Endothelial cell (in vitro differentiated cells): ENCODE results near the gene GPR171. TPM values are rescaled to one million over a fixed set of nuclear protein-coding genes. Genes with fewer than 3 reads are reported as not detected.

Experiments
- DNase-seq: peaks from one replicate; pipeline ENCODE4 v3.0.0; 2021; ENCODE audit warnings: low spot score
- H3K27ac Mint-ChIP-seq: one replicate; pipeline ENCODE4 v1.8.0; 2021; ENCODE audit warnings: mixed read lengths, inconsistent platforms; ENCODE audit not compliant: unreplicated experiment
- H3K27me3 Mint-ChIP-seq: one replicate; pipeline ENCODE4 v1.8.0; 2021; ENCODE audit warnings: mild to moderate bottlenecking, moderate library complexity, mixed read lengths, inconsistent platforms; ENCODE audit not compliant: unreplicated experiment
- H3K36me3 Mint-ChIP-seq: one replicate; pipeline ENCODE4 v1.8.0; 2021; ENCODE audit warnings: mild to moderate bottlenecking, low read depth, mixed read lengths, inconsistent platforms; ENCODE audit not compliant: unreplicated experiment
- H3K4me1 Mint-ChIP-seq: one replicate; pipeline ENCODE4 v1.8.0; 2021; ENCODE audit warnings: mild to moderate bottlenecking, mixed read lengths, inconsistent platforms; ENCODE audit not compliant: unreplicated experiment
- H3K4me3 Mint-ChIP-seq: one replicate; pipeline ENCODE4 v1.8.0; 2021; ENCODE audit warnings: mild to moderate bottlenecking, mixed read lengths, inconsistent platforms; ENCODE audit not compliant: unreplicated experiment
- H3K9me3 Mint-ChIP-seq: one replicate; pipeline ENCODE4 v1.8.0; 2021; ENCODE audit warnings: mixed read lengths, inconsistent platforms; ENCODE audit not compliant: unreplicated experiment
- total RNA-seq: library from RNA; stranded (reverse); fragmentation: NEBNext Ultra II Directional; extraction: Animal tissue kit (Norgen Biotek cat#: 25700); gene quantifications from one replicate; pipeline ENCODE4 v1.2.1, GENCODE V29; 2021; ENCODE audit not compliant: unreplicated experiment
- TF ChIP-seq, protein P1 (sequence below): fragments of 200-600 bp; sonication (generic); IDR thresholded peaks from one replicate; pipeline ENCODE4 v1.5.0; 2021; ENCODE audit warnings: antibody characterized with exemption; ENCODE audit not compliant: unreplicated experiment

The GPR171 gene
- total RNA-seq, 1 donor from 2014 or later = not detected

DNA sequence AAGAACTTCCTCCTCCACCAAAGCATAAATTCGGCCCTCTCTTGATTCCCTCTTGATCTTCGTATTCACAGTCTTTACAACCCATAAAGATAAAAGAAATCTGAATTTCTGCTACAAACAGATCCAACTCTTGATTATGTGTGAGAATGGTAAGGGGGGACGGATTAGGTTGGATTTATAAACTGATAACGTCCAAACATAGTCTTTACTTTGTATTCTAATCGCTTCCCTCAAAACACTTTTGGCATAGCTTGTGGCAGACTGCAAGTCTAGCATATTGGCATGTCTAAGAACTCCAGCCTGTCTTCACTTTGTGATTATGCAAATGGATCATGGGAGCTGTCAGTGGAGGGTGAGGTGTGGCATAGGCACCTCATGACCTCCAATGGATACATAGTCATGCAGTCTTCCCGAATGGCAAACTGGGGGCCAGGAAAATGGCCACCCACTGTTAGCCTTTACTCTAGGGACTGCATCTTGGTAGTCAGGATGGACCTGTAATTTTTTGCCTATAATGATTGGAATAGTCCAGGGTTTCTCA lies 24.3 kb upstream of the GPR171 start:
- no peak overlapping the region for H3K4me3 Mint-ChIP-seq
- H3K27me3 Mint-ChIP-seq = peaks cover 1% of the 10 kb centered on the region
- peaks cover 32% of the 10 kb centered on the region for H3K4me1 Mint-ChIP-seq
- TF ChIP-seq, protein P1, sequence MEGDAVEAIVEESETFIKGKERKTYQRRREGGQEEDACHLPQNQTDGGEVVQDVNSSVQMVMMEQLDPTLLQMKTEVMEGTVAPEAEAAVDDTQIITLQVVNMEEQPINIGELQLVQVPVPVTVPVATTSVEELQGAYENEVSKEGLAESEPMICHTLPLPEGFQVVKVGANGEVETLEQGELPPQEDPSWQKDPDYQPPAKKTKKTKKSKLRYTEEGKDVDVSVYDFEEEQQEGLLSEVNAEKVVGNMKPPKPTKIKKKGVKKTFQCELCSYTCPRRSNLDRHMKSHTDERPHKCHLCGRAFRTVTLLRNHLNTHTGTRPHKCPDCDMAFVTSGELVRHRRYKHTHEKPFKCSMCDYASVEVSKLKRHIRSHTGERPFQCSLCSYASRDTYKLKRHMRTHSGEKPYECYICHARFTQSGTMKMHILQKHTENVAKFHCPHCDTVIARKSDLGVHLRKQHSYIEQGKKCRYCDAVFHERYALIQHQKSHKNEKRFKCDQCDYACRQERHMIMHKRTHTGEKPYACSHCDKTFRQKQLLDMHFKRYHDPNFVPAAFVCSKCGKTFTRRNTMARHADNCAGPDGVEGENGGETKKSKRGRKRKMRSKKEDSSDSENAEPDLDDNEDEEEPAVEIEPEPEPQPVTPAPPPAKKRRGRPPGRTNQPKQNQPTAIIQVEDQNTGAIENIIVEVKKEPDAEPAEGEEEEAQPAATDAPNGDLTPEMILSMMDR = no peak
- no peak for DNase-seq
- H3K27ac Mint-ChIP-seq = no peak overlapping the region
- H3K36me3 Mint-ChIP-seq = peaks cover 3% of the 10 kb centered on the region
- H3K9me3 Mint-ChIP-seq = no peaks in the 10 kb centered on the region

DNA sequence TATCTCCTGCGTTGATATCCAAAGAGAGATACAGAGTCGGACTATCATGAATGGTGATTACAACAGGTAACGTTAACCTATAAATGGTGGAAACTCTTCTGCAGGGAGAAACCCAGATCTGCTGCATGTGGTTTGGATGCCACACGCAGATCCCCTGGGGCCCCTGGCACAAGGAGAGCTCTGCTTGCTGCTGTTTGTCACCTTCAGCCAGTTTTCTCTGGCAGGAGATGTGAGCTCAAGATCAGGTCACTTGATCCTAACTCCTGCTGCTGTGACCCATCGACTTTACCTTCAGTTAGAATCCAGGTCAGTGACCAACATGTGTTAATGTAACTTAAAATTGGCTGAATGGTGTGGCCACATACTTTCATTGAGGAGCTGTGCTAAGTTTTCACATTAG lies 23.8 kb upstream of the GPR171 start:
- no peak overlapping the region for H3K27ac Mint-ChIP-seq
- TF ChIP-seq, protein P1 = no peak
- peaks cover 1% of the 10 kb centered on the region for H3K27me3 Mint-ChIP-seq
- no peak for DNase-seq
- H3K36me3 Mint-ChIP-seq = peaks cover 8% of the 10 kb centered on the region
- peaks cover 32% of the 10 kb centered on the region for H3K4me1 Mint-ChIP-seq
- H3K4me3 Mint-ChIP-seq = no peak overlapping the region
- no peaks in the 10 kb centered on the region for H3K9me3 Mint-ChIP-seq

DNA sequence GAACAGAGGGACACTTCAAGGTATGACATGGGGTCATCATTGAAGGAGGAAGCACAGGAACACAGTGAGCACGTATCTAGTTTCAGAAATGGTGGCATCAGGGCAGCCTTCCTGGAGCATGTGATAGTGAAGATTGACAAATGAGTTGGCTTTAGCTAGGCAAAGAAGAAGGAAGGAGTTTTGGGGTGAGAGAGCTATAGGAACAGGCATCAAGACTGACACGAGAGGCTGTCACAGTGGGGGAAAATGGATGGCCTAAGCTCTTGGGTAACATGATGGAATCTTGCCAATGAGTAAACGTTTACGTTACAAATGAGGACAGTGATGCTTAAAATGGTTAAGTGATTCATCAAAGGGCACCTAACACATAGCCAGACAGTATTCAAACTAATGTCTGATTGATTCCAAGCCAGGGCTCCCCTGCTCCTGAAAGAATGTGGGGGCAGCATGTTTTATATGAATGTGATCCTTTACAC lies 23.1 kb upstream of the GPR171 start:
- no peak for DNase-seq
- Mint-ChIP-seq H3K27ac (no peak overlapping the region), H3K4me3 (no peak overlapping the region), H3K9me3 (no peaks in the 10 kb centered on the region), H3K36me3 (peaks cover 8% of the 10 kb centered on the region), H3K27me3 (peaks cover 1% of the 10 kb centered on the region), H3K4me1 (peaks cover 27% of the 10 kb centered on the region)
- TF ChIP-seq, protein P1 = no peak

DNA sequence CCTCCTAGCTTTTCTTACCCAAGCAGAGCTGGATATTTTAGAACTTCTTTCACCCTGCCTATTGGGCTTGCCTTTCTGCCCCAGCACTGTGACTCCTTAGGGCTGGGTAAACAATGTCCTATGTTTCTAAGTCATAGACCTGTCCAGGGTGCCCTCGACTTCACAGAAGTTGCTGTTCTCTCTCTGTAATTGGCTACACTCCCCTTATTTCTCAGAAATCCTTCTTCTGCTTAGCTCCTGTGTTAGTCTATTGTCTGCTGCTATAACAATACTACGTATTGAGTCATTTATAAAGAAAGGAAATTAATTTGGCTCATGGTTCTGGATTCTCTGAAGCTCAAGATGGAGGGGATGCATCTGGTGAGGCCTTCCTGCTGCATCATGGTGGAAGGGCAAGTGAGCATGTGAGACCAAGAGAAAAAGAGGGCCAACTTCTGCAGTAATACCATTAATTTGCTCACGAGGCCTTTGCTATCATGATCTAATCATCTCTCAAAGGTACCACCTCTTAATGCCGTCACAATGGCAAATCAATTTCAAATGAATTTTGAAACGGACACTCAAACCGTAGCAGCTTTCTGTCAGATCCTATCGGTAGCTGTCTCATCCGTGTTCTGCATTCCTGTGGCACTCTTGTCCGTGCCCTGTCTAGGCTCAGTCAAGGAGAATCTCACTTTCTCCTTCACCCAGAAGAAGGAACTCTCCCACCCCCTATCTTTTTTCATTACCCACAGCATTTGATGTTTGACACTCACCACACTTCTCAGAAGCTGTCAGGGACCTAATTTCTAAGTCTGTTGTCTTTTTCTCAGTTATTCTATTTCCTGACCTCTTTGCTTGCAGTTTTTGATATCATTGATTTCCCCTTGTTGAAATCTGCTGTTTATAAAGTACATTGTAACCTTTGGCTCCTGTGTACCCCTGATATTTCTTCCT lies 22.3 kb upstream of the GPR171 start:
- DNase-seq = no peak
- Mint-ChIP-seq H3K27me3 (peaks cover 5% of the 10 kb centered on the region), H3K4me3 (no peak overlapping the region), H3K27ac (no peak overlapping the region), H3K36me3 (peaks cover 14% of the 10 kb centered on the region), H3K9me3 (peaks cover 6% of the 10 kb centered on the region), H3K4me1 (peaks cover 19% of the 10 kb centered on the region)
- TF ChIP-seq, protein P1 = no peak
